OCI-LY7 (cell line): ENCODE data around the gene PLCB1.

Experiments
- CTCF ChIP-seq: fragments of 200-600 bp; sonication (generic); conservative IDR thresholded peaks from 2 replicates; pipeline ENCODE4 v1.5.1; 2014; ENCODE audit warnings: mild to moderate bottlenecking, antibody characterized with exemption, low read length, moderate library complexity, mixed read lengths
- EZH2phosphoT487 ChIP-seq: fragments of 200-600 bp; sonication (generic); IDR thresholded peaks from 2 replicates; pipeline ENCODE4 v1.6.1; 2018; ENCODE audit warnings: low read depth, borderline replicate concordance, mild to moderate bottlenecking, mixed run types, antibody characterized with exemption, low read length, moderate library complexity, mixed read lengths

DNA sequence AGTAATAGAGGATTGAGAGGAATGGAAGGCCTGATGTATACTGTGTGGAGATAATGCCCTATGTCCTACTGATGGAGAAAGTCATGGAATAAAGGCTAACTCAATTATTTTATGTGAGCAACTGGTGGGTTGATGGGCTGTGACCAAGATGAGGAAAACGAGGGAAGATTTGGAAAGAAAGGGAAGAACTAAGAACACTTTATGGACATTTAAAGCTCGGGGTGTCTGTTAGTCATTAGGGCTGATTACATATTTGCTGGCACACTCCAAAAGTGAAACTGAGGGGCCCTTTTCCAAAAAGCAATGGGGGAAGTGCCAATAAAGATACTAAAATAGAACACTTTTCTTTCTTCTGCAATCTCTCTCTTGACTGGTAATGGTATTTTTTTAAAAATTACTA is 439.5 kb downstream of the PLCB1 start:
- no peak for TF ChIP-seq CTCF
- TF ChIP-seq EZH2phosphoT487 = no peak
